ENCODE results near the gene AFF3. TPM values are rescaled to one million over a fixed set of nuclear protein-coding genes. Genes with fewer than 3 reads are reported as not detected.

The AFF3 gene
- total RNA-seq, 4 donors from 2014 or later, result 5.3 to 216 (median 12.5) TPM

DNA sequence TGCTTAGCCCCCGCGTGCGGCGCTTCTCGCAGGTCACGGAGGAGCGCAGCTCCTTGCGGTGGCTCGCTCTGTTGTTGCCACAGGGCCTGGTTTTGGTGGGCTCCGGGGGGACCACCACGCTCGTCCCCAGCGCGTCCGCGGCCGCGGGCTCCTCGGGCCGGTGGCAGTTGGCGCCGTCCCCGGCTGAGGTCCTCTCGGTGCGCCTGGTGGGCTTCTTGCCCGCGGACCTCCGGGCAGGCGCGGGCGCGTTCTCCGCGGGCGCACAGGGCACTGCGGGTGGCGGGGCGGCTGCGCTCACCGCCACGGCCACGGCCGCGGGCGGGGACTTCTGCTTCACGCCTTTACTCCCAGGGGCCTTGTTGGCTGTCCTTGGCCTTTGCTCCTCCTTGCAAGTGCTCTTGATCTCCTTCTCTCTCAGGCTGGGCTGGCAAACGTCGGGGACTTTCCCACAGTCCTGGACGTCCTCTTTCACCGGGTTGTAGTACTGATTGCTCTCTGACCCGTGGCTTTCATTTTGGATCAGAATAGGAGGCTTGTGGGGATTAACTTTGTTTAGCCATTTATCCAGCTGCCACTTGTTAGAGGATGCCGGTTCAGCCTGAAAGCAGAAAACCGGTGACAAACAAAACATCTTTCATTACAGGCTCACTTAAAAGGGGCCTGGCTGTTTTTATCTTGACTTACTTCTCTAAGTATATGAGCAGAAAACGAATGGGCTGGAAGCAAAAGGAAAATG, 548.5 kb downstream of the AFF3 start:
- H3K4me1 ChIP-seq, result no peaks in the 10 kb centered on the region
- H3K36me3 ChIP-seq, result no peaks in the 10 kb centered on the region

GRCh38 chr2:99576775-99577174, 565.6 kb downstream of the AFF3 start:
- no peak for DNase-seq
- H3K27ac ChIP-seq, result no peak overlapping the region
- H3K36me3 ChIP-seq, result no peaks in the 10 kb centered on the region
- TF ChIP-seq, protein P1, sequence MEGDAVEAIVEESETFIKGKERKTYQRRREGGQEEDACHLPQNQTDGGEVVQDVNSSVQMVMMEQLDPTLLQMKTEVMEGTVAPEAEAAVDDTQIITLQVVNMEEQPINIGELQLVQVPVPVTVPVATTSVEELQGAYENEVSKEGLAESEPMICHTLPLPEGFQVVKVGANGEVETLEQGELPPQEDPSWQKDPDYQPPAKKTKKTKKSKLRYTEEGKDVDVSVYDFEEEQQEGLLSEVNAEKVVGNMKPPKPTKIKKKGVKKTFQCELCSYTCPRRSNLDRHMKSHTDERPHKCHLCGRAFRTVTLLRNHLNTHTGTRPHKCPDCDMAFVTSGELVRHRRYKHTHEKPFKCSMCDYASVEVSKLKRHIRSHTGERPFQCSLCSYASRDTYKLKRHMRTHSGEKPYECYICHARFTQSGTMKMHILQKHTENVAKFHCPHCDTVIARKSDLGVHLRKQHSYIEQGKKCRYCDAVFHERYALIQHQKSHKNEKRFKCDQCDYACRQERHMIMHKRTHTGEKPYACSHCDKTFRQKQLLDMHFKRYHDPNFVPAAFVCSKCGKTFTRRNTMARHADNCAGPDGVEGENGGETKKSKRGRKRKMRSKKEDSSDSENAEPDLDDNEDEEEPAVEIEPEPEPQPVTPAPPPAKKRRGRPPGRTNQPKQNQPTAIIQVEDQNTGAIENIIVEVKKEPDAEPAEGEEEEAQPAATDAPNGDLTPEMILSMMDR (IDR thresholded peaks at IDR 0.05), result no peak
- TF ChIP-seq POLR2A (IDR thresholded peaks at IDR 0.05), result no peak
- H3K4me1 ChIP-seq, result no peaks in the 10 kb centered on the region
- H3K9me3 ChIP-seq, result no peaks in the 10 kb centered on the region
- no peaks in the 10 kb centered on the region for H3K27me3 ChIP-seq
- no peak overlapping the region for H3K4me3 ChIP-seq

More for the DNA sequence above, 548.5 kb downstream of the AFF3 start:
- no peak overlapping the region for H3K27ac ChIP-seq
- no peak for DNase-seq
- no peak for TF ChIP-seq POLR2A (IDR thresholded peaks at IDR 0.05)
- TF ChIP-seq, protein P1 (IDR thresholded peaks at IDR 0.05), result no peak
- no peaks in the 10 kb centered on the region for H3K9me3 ChIP-seq
- no peaks in the 10 kb centered on the region for H3K27me3 ChIP-seq
- no peak overlapping the region for H3K4me3 ChIP-seq

DNA sequence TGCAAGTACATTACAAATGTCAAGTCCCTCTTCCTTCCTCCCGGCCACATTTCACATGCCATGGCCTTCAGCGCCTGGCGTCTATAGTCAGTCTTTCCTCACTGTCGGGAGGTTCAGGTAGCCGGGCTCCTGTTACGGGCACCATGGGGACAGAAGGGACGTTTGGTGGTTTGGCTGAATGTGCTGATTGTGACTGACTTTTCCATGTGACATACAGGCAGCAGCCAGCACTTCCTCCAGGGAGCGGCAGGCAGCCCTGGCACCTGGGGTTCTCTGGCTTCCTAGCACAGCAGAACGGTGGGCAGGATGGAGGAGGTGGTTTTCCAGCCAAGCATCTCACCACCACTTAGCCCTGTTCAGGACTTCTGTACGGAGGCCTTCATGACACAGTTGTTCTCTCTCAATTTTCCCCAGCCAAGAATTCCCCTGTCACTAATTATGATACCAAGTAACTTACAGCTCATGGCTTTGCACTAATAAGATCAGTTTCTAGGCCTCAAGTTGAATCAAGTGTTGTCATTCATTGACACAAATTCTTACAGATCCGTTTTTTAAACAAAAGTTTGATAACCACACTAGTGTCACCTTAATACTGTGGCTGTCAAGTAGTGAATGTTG, 568.6 kb downstream of the AFF3 start:
- Histone ChIP-seq H3K36me3 (no peaks in the 10 kb centered on the region), H3K4me1 (no peaks in the 10 kb centered on the region), H3K4me3 (no peak overlapping the region), H3K27me3 (no peaks in the 10 kb centered on the region), H3K27ac (no peak overlapping the region), H3K9me3 (no peaks in the 10 kb centered on the region)
- TF ChIP-seq, protein P1 (IDR thresholded peaks at IDR 0.05), result no peak
- no peak for TF ChIP-seq POLR2A (IDR thresholded peaks at IDR 0.05)
- no peak for DNase-seq

DNA sequence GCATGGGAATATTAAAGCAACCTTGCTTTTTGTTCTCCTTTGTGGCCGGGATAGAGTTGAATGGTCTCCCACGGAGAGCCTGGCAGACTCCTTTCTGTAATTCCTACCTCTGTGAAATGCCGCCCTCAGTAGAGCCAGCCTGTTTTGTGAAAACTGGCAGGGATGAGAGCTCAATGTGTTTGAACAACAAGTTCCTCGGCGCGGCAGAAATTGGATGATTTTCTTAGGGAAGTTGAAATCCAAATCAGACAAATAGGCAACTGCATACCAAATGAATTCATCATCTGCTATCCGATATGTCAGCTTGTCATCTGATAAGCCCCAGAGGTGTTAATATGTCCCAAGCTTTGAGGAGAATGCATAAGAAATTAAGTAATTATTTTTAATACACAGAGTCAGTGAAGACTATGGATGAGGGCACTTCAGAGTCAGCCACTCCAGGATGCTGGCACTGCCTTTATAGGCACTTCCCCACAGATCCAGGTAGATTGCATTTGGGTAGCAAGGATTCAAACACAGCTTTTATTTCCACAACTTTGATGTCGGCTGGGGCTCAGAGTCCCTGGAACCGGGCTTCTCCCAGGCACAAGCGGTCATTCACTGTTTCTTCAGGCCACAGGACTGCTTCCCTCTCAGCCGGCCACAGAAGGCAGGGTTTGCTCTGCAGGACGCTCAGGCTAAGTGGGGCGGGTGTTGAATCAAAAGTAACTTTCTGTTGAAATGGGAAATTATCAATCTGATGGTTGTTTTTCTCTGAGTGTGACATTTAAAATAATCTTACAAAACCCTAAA, 569.8 kb downstream of the AFF3 start:
- Histone ChIP-seq H3K27me3 (no peaks in the 10 kb centered on the region), H3K4me1 (no peaks in the 10 kb centered on the region), H3K36me3 (no peaks in the 10 kb centered on the region), H3K27ac (no peak overlapping the region), H3K9me3 (no peaks in the 10 kb centered on the region), H3K4me3 (no peak overlapping the region)
- DNase-seq, result no peak
- no peak for TF ChIP-seq POLR2A (IDR thresholded peaks at IDR 0.05)
- TF ChIP-seq, protein P1 (IDR thresholded peaks at IDR 0.05), result no peak

DNA sequence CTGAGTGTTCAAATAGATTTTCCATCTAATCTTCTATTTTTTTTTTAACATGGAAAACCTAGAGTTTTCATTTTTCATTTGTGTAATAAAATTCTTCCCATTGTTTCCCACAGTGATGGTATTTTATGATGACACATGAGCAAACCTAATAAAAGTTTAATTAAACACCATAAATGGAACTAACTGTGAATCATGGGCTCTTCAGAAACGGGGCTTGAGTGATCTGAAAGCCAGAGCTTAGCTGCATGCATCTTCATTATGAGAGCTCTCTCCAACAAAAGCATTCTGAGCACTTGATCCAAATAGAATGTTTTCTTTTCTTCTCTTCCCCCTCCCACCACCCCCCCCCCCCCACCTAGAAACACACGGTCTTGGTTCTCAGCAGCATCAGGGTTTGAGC, 570.4 kb downstream of the AFF3 start:
- no peaks in the 10 kb centered on the region for H3K4me1 ChIP-seq
- H3K4me3 ChIP-seq, result no peak overlapping the region
- no peaks in the 10 kb centered on the region for H3K36me3 ChIP-seq
- no peak for DNase-seq
- H3K9me3 ChIP-seq, result no peaks in the 10 kb centered on the region
- TF ChIP-seq, protein P1 (IDR thresholded peaks at IDR 0.05), result no peak
- TF ChIP-seq POLR2A (IDR thresholded peaks at IDR 0.05), result no peak
- H3K27ac ChIP-seq, result no peak overlapping the region
- no peaks in the 10 kb centered on the region for H3K27me3 ChIP-seq
